ENCODE results near the gene NAP1L5.

NAP1L5 gene

GRCh38 chr4:88659055-88659889, 38.4 kb downstream of the NAP1L5 start:
- DNase-seq, result peak; percentile 6

GRCh38 chr4:88655226-88655625, 42.4 kb downstream of the NAP1L5 start:
- no peak for DNase-seq

- no peak for DNase-seq
Measured at GRCh38 chr4:88653371-88653946, 44.2 kb downstream of the NAP1L5 start.

- DNase-seq, result no peak
Measured at GRCh38 chr4:88649716-88650115, 47.9 kb downstream of the NAP1L5 start.

- no peak for DNase-seq
Measured at GRCh38 chr4:88646528-88647280, 50.9 kb downstream of the NAP1L5 start.

- DNase-seq, result no peak
Measured at GRCh38 chr4:88645994-88646393, 51.6 kb downstream of the NAP1L5 start.
